LoVo (cell line): ENCODE results near the gene PLEKHD1.
"Not testable (repeated sequence)": the region's sequence is repeated elsewhere in the genome, so short reads cannot be mapped to it uniquely, and the experiment has no call there.

Experiments used
- DNase-seq: peaks from one replicate; pipeline ENCODE4 v3.0.0-alpha.2; 2016; ENCODE audit warnings: low spot score

Gene PLEKHD1

GRCh38 chr14:69481815-69482568 lies 2.5 kb upstream of the PLEKHD1 start:
- DNase-seq = no peak

- no peak for DNase-seq
Observed at GRCh38 chr14:69483765-69484443, 624 bp upstream of the PLEKHD1 start.

GRCh38 chr14:69485315-69485660 lies 760 bp downstream of the PLEKHD1 start:
- no peak for DNase-seq

DNA sequence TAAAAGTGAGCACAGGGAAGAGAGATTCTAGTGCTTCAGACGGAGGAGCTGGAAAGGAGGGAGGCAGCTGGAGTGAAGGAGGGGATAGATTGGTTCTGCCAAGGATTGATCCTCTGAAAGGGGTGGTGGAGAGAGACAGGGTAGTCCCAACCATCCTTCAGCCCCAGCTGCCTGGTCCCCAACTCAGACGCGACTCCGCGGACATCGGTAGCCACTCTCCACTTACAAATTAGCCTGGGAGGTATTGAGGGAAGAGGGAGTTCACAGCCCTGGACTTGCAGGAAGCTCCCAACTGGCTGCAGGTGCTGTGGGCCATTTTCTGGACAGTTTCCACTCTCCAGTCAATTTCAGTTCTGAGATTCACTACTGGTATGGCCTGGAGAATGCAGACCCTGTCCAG lies 1.2 kb downstream of the PLEKHD1 start:
- DNase-seq = no peak

- no peak for DNase-seq
Observed at GRCh38 chr14:69487226-69487625, 2.7 kb downstream of the PLEKHD1 start.

DNA sequence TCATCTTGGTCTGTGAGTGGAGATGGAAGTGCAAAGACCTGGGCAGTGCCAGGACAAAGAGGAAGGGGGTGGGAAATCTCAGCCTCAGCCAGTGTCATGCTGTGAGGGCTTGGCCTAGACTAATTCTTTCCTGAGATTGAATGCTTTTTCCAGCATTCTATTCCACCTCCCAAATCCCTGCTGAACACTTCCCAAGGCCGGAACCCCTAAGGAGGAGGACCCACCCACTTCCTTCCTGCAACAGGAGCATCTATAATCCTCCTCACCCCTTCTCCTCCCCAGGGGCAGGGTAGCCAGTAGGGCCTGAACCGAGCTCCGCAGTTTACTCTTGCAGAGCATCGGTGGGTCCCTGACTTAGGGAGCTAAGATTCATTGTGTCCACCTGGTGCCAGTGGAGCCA lies 3.2 kb downstream of the PLEKHD1 start:
- DNase-seq = no peak

- DNase-seq = no peak
Observed at GRCh38 chr14:69489495-69489894, 5.0 kb downstream of the PLEKHD1 start.

DNA sequence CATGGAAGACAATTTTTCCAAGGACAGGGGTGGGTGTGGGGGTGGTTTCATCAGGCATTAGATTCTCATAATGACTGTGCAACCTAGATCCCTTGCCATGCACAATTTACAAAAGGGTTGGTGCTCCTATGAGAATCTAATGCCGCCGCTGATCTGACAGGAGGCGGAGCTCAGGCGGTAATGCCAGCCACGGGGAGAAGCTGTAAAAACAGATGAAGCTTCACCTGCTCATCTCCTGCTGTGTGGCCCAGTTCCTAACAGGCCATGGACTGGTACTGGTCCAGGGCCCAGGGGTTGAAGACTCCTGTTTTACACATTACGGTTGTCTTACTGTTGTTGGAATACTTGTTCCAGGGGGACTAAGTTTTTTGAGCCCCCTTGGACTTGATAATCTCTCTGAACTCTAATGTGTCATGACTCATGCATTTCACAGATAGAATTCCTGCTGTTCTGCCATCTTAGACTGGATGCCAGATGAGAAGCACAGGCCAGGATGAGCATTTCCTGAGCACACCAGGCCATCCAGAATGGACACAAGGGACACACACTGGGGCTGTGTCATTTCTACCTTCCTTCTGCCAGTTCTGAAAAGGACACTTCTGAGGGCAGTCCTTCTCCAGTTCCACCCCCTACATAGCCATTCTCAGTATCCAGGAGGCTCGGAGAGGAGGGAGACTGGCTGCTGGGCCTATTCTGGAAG lies 5.8 kb downstream of the PLEKHD1 start:
- no peak for DNase-seq

DNA sequence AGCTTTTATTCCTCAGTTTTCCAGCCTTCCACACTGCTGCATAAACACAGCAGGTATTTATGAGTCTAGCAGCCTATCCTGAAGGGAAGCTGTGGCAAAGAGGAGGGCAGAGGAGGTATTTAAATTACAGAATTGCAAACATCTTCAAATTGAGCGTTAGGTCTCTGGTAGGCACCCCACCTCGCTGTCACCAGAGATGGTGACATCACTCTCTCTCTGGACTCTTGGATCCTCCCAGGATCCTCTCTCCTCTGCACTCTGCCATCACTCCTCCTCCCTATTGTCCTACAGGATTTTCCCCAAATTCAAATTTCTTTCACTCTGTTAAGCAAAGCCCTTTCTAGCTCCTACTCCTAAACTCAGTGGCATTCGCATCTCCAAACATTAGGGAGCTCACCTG lies 6.7 kb downstream of the PLEKHD1 start:
- DNase-seq = no peak

DNA sequence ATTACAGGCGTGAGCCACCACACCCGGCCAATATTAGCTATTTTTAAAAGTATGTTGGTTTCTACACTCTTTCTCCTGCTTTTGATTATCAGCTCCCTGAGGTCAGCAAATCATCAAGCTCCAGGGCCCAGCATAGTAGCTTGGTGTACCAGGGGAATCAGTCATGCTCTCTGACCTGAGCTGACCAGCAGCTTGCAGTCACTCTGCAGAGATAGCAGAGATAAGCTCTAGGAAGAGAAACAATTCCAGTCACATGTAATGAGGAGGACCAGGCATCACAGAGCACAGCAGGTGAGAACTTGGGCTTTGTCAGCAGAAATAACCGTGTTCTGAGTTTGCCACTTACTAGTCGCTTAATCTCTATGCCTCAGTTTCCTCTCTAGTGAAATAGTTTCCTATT lies 8.5 kb downstream of the PLEKHD1 start:
- DNase-seq = no peak

- DNase-seq = no peak
Observed at GRCh38 chr14:69493791-69494190, 9.3 kb downstream of the PLEKHD1 start.

DNA sequence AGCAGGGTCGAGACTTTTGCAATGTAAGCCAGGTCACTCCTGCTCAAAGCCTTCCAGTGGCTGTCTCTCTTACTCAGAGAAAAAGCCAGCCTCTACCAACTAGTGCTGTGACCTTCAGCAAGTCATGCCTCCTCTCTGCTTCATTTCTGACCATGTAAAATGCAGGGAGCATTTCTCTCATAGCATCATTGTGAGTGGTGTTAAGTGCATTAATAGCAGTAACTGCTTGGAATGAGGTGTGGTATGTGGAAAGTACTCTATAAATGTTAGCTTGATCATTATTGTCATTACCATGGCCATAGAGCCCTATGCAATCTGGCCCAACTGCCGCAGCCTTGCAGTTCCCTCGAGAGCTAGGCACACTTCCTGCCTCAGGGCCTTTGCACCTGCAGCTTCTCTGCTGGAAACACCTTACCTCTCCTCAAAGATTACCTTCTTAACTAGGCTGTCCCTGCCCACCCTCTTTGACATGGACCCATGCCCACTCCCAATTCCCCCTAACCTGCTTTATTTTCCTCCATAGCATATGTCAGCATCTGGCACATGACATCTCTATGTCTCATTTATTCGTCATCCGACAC lies 10.9 kb downstream of the PLEKHD1 start:
- no peak for DNase-seq

GRCh38 chr14:69497866-69498265 lies 13.3 kb downstream of the PLEKHD1 start:
- not testable (repeated sequence) for DNase-seq

DNA sequence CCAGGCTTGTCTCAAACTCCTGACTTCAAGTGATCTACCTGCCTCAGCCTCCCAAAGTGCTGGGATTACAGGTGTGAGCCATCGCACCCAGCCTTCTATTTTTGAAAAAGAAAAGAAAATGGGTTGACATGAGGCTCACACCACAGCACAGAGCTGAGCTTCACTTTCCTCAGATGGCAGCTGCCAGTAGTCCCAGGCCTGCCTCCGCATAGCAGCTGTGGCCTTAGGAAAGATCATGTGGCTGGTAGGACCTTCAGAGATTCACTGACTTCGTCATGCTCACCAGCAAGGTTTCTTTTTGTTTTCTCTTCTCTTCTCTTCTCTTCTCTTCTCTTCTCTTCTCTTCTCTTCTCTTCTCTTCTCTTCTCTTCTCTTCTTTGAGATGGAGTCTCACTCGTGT lies 13.8 kb downstream of the PLEKHD1 start:
- DNase-seq = not testable (repeated sequence)

DNA sequence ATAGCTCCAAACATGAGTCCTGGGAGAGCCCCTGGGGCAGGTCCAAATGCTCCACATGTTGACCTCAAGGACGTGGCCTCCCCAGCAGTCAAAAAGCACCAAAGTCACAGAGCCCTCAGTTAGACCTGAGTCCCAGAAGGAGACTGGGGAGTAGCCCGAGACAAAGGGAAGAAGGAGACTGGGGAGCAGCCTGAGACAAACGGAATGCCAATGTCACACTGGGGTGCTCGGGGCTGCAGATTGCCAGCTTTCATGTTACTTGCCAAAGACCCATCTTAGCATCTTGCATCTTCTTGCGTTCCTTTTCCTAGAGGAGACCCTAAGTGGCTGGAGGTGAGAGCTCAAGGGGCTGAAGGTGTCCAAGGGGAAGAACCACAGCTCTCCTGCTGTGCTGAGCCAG lies 14.9 kb downstream of the PLEKHD1 start:
- no peak for DNase-seq

DNA sequence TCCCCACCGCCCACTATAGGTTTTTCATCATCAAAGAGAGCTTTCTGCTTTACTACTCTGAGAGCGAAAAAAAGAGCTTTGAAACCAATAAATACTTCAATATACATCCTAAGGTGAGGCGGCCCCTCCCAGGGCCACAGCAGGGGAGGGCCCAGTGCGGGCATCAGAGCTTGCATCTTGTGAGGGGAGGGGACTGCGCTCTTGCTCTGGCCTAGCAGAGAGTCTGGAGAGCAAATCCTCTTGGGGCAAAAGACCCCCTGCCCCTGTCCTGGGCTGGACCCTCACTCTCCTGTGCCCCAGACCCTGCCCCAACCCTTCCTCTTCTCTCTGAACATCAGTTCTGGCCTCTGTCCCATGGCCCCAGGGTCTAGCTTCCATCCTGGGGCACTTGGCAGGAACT lies 15.6 kb downstream of the PLEKHD1 start:
- no peak for DNase-seq

GRCh38 chr14:69500736-69501135 lies 16.2 kb downstream of the PLEKHD1 start:
- no peak for DNase-seq

DNA sequence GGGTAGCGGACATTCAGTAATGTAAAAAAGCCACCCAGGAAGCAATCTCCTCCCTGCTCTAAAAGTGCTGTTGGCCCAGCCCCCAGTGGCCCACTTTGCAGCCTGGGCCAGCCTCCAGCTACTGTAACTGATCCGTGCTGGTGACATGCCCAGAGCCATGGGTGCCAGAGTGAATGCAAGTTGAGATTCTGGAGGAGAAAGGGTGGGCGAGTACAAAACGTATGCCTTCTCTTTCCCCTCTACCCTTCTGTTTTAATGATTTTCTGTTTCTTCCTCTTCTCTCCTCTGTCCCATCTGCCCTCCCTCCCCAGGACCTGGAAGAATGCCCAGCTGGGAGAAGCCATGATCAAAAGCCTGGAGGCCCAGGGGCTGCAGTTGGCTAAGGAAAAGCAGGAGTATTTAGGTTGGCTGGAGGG lies 16.9 kb downstream of the PLEKHD1 start:
- no peak for DNase-seq

- DNase-seq = no peak
Observed at GRCh38 chr14:69504775-69505174, 20.2 kb downstream of the PLEKHD1 start.

DNA sequence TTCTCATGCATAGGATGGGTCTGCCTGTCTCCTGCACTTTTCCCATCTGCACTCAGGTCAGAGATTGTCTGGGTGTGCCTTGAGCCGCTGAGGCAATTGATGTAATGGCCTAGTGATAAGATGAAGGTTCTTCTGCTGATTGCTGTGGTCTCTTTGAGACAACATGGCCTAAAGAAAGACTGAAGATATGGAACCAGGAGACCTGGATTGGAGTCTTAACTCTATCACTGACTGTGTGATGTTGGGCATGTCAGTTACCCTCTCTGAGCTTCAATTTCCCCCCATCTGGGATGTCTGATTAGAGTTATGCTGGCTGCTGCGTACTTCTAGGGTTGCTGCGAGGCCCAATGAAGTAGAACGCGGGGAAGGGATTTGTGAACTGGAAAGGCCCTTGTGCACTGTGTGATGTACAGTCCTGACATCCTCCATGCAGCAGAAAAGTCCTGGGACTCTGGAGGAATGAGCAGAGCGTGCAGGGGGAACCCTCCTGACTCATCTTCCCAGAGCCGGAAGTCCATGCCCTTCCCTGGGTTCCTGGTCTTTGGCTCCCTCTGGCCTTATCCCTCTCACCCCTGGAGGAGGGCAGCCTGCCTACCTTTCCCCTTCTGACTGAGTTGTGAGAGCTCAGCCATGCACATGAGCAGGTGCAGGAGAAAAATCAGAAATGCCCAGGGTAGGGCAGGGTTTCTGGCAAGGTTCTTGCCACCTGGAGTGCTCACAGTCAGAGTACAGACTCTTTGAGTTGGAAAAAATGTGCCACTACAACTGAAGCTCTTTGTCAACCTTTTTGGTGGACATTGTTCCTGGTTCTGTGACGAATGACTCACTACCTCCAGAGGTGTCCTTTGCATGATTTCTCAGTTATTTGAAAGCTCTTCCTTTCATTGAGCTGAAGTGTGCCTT lies 21.1 kb downstream of the PLEKHD1 start:
- DNase-seq = peak; percentile 24

GRCh38 chr14:69506241-69506595 lies 21.7 kb downstream of the PLEKHD1 start:
- no peak for DNase-seq
